Activated gamma-delta T cell (primary cell): ENCODE results near the gene CHAF1B.

Source experiments
- DNase-seq: peaks from one replicate; lab custom pipeline; 2025; lab: John Stamatoyannopoulos, UW

Gene CHAF1B

DNA sequence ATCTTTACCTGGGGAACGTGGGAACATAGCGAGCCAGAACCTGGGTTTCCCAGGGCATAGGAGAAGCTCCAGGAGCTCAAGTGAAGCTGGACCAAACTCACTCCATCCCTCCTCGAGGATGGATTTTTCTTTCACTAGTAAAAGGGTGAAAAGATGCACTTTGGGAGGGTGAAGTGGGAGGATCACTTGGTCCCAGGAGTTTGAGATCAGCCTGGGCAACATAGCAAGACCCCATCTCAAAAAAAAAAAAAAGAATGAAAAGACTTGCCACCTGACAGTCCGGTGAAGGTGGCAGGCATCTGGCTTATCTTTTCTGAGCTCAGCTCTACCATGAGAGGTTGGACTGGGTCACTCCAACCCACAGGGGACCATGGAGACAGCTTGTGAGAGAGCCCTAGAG, 42.3 kb downstream of the CHAF1B start:
- DNase-seq: no peak

DNA sequence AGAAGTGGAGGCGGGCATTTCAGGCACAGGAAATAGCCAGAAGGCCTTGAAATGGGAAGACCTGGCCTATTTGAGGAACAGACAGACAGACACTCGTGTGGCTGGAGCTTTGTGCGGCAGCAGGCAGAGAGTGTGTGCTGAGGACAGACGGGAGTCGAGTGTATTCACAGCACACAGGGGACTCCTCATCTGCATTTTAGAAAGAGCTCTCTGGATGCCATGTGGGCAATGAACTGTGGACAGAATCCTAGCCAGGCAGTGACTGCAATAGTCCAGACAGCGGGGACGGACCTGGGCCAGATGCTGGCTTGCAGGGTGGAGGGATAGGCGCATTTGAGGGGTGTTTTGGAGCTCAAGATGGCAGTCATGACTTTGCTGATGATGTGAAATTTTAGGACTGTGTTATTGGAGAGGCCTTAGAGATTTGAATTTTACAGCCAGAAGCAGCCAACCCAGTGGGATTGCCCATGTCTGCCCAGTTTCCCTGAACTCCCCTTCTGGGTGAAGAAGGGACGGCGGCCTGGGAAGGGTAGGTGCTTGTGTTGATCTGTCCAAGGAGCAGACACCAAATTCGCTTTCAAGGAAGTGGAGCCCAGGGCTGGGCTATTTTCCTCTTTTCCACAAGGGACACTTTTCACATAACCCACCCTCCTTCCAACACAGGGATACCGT, 43.7 kb downstream of the CHAF1B start:
- DNase-seq: no peak

DNA sequence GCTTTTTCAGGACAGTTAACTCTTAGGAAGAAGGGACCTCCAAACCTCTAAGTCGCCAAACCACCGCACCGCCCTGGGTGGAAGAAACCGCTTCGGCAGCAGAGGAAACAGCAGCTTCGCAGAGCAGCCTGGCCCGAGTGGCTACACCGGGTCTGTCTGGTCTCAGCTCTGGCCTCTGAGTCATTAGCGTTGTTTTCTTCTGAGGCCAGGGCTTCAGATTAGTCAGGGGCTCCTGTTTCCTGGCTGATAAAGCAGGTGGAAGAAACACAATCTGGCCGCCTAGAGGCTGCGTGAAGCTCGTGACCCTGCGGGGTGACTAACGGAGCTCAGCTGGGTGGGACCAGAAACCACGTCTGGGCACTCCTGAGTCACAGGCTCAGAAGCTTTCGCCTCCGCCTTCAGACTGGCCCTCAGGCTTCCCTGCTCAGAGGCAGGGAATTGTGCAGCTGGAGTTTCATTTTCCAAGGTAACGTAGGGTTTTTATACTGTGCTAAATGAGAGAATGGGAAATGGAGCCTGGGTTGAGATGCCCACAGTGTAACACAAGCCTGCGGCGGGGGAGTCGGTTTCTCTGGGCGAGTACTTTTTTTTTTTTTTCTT, 44.9 kb downstream of the CHAF1B start:
- DNase-seq: peak; percentile 14

GRCh38 chr21:36430841-36431240, 45.6 kb downstream of the CHAF1B start:
- no peak for DNase-seq

GRCh38 chr21:36431252-36431651, 46.1 kb downstream of the CHAF1B start:
- DNase-seq: no peak

GRCh38 chr21:36433059-36433709, 48.0 kb downstream of the CHAF1B start:
- DNase-seq: no peak

- no peak for DNase-seq
Measured at GRCh38 chr21:36434144-36434543, 49.0 kb downstream of the CHAF1B start.

GRCh38 chr21:36436829-36437744, 51.9 kb downstream of the CHAF1B start:
- no peak for DNase-seq

GRCh38 chr21:36437745-36438128, 52.5 kb downstream of the CHAF1B start:
- no peak for DNase-seq

DNA sequence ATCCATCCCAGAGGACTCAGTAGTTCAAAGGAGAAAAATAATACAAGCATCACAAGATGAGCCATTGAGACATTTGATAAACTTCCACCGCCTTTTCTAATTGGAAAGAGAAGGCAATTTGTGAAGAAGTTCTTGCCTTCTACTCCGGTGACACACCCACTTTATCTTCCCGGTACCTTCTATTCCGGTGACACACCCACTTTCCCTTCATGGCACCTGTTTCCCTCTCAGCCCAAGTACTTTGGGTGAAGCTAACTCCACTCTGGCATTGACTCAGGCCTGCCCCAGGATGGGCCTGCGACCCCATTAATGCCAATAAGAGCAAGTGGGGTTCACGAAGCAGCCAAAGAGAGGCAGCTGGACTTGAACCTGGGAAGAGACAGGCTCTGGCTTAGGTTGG, 56.5 kb downstream of the CHAF1B start:
- DNase-seq: no peak

DNA sequence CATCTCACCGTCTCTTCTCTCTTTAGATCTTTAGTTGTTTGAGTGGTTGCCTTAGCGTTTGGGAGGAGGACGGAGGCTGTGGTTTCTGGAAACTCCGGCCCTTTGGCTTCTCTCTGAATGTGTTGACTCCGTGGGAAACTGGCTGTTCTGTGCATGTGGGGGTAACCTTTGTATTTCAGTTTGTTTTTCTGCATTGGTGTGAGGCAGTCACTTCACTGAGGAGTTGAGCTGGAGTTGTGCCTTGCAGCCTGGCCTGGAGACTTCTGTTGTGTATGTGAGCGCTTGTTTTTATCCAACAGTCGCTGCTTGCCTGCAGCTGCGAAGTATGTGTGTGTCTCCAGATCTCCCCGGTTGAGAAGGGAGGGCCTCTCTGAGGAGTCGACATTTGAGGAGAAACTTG, 61.1 kb downstream of the CHAF1B start:
- no peak for DNase-seq

DNA sequence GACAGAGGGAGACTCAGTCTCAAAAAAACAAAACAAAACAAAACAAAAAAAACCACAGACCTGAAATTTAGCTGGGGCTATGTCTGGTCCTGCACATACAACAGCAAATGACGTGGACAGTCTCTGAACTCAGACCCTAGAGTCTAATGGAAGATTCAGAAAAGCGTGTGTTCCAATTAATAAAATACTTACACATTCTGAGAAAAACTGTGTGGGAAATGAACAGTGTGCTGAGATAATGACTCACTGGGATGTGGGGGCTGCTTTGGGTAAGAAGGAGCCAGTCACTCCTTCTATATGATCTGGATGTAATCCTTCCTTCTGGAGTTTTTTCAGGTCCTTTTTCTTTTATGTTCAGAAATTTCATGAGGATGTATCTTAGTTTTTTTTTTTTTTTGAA, 65.3 kb downstream of the CHAF1B start:
- no peak for DNase-seq

DNA sequence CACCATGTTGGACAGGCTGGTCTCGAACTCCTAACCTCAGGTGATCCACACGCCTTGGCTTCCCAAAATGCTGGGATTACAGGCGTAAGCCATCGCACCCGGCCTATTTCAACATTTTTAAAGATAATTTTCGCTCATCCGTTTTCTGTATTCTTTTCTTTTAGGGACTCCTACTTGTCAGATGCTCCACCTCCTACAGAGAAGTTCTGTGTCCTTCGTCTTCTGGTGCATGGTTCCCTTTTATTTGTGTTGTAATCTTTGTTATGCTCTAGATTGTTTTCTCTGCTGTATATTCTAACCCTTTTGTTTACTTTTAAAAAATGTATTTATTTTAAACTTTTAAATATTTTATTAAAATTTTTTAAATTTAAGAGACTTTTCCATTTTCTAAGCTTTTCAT, 66.3 kb downstream of the CHAF1B start:
- DNase-seq: no peak

- DNase-seq: no peak
Measured at GRCh38 chr21:36452281-36452825, 67.2 kb downstream of the CHAF1B start.

DNA sequence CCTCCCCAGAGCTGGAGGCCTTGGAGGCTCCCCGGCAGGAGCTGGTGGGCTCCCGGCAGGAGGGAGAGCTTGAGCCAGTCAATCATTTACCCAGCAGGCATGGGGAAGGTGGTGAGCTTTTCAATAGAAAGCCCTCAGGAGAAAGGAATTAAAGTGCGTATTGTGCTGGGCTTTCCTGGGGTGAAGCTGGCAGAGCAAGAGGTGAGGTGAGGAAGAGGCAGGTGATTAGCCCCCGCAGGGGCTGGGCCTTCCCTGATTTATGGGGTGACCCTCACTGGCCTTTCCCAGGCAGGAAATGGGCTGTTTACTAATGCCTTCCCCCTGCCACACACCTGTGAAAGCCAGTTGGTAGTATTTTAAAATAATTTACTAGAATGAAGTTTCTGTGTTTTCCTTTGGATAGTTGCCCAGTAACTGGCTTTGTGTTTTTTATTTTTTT, 68.9 kb downstream of the CHAF1B start:
- no peak for DNase-seq

GRCh38 chr21:36454706-36455105, 69.5 kb downstream of the CHAF1B start:
- DNase-seq: no peak

DNA sequence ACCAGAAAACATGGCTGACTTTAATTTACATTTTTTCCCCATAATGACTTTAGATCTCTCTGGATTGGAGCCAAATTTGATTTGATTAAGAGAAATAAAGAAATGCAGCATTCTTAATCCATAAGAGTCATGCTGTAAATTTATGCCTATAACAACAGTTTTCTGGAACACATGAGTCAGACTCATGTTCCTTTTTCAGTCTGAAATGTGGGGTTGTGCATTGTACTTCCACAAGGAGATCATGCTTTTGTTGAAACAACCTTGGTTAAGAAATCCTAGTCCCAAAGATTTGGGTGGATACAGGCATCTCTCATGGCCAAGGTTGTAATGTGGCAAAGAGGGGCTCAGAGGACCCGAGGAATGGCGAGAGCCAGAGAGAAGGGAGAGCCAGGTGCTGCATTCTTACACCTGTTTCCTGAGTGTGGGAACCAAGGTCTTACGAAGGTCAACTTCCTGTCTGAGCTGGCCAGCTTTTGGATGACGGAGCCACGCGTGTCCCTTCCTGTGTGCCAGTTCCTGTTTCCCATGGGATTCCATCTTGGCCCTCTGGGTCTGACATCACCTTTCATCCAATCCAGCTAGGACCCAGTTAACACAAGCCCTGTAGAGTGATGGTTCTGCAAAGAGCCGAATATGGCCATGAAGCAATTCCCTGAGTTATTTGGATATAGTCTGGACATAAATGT, 71.7 kb downstream of the CHAF1B start:
- DNase-seq: no peak

DNA sequence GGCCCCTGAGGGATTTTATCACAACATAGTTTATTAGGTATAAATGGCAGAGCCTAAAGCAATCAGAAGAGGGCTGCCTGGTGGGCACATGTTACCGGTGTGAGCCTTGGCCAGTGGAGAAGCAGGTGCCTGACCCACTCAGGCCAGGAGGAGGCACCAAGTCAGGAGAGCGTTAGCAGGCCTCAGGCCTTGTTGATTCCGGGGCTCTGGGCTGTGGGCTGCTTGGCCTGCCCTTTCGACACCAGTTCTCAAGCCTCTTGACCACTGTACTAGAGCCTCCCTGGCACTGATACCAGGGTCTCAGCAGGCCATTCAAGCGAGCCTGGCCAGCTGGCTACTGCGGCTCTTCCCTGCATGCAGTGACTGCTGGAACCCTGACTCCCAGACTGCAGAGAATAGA, 73.9 kb downstream of the CHAF1B start:
- no peak for DNase-seq

DNA sequence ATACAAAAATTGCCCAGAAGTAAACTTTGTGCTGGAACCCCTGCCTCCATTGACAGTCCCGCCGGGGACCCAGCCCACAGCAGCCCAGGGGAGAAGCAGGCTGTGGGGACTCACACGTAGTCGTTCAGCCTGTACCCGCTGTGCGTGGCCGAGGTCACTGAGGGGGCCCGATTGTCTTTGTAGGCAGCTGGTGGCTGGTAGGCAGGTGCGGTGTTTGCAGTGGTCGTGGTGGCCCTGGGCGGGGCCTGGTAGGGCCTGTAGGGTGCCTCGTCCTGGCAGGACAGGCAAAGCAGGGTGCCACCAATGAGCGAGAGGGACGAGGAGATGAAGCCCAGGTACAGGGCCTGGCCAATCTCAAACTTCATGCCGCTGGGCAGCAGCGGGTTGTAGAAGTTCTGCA, 75.7 kb downstream of the CHAF1B start:
- no peak for DNase-seq

DNA sequence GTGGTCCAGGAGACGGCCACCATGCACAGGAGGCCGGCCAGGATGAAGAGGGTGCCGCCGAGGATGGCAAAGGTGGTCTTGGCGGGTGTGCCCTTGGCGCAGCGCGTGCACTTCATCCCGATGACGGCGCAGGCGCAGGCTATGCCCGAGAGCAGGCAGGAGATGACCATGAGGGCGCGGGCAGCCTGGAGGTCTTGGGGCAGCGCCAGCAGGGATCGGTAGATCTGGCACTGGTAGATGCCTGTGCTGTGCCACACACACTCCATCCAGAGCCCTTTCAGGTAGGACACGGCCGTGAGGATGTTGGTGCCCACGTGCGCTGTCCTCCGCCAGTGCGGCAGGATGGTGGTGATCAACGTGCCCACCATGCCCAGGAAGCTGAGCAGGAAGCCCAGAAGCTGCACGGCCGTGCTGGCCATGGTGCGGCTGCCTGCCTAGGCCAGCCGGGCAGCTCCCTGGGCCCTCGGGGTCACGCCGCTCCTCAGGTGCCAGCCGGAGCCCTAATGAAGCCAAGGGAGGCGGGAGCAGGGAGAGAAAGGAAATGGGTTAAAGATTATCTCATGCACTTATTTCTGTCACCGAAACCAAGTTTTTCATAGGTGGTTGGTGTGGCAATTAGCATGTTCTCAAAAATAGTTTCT, 76.2 kb downstream of the CHAF1B start:
- DNase-seq: no peak

GRCh38 chr21:36461918-36462486, 76.8 kb downstream of the CHAF1B start:
- no peak for DNase-seq
